K562 (cell line): ENCODE measurements around the gene SLC22A3. TPM values are rescaled to one million over a fixed set of nuclear protein-coding genes. Genes with fewer than 3 reads are reported as not detected.

ENCODE experiments used
- ATAC-seq: fragments of 200-7000 bp; cut with Tn5 transposase; 3 replicates; pipeline ENCODE4 v1.9.1; 2020; ENCODE audit warnings: moderate library complexity
- BruUV-seq: library from RNA; stranded (reverse); fragments of 400-500 nt; replicated peaks from 2 replicates; lab custom pipeline; 2021; lab: Mats Ljungman, UMichigan
- CTCF ChIA-PET: fragments of 300-600 bp; formaldehyde crosslinking; extraction: SDS; loops from one replicate; lab custom pipeline; 2021; ENCODE audit warnings: low intra/inter-chr PET ratio; lab: Yijun Ruan, JAX
- POLR2A ChIA-PET: fragments of 300-600, 350-650 bp; sonication (Branson Sonifier 250); formaldehyde crosslinking; extraction: SDS; loops from one replicate; lab custom pipeline; 2021; ENCODE audit warnings: antibody characterized with exemption, inconsistent platforms; lab: Yijun Ruan, JAX
- DNase-seq, 4 experiments: peaks; one replicate each; pipeline versions ENCODE4 v3.0.0 to v3.0.0-alpha.2; 2011 to 2018; ENCODE audit warnings: low spot score in 3 of 4, mixed read lengths in 3 of 4; ENCODE audit errors: extremely low read depth in 1 of 4
- FAIRE-seq: peaks from 2 replicates; lab custom pipeline; 2011; peaks lifted over from hg19 to GRCh38; lab: Jason Lieb, UNC
- H2AFZ ChIP-seq: 2 replicates; pipeline ENCODE4 v1.6.0; 2011; ENCODE audit warnings: low read depth, low read length, control low read depth, inconsistent platforms
- H3K27ac ChIP-seq: fragments of 200-600 bp; 3 replicates; pipeline ENCODE4 v1.8.0; 2011; ENCODE audit warnings: low read depth, mild to moderate bottlenecking, control low read depth, inconsistent platforms, low read length, moderate library complexity, mixed read lengths; ENCODE audit errors: extremely low read depth
- H3K27me3 ChIP-seq, 2 experiments: fragments of 300-600 bp in 1 of 2; 2 replicates in 1 of 2; 3 replicates in 1 of 2; pipeline versions ENCODE4 v1.6.0 to v1.8.0; 2011; ENCODE audit warnings: inconsistent platforms in 2 of 2, low read length in 2 of 2, mild to moderate bottlenecking in 1 of 2, mixed read lengths in 1 of 2, moderate library complexity in 1 of 2; ENCODE audit not compliant: control insufficient read depth in 2 of 2, insufficient read depth in 2 of 2
- H3K36me3 ChIP-seq: fragments of 300-600 bp; 3 replicates; pipeline ENCODE4 v1.8.0; 2011; ENCODE audit warnings: mild to moderate bottlenecking, low read length, inconsistent platforms; ENCODE audit not compliant: control insufficient read depth, insufficient read depth
- H3K4me1 ChIP-seq, 2 experiments: fragments of 200-600 bp in 1 of 2; replicated peaks in 1 of 2; 2 replicates in 1 of 2; 3 replicates in 1 of 2; pipeline versions ENCODE4 v1.5.1 to v1.8.0; 2011; ENCODE audit warnings: inconsistent platforms in 2 of 2, low read length in 2 of 2, mild to moderate bottlenecking in 1 of 2, mixed read lengths in 1 of 2, moderate library complexity in 1 of 2; ENCODE audit not compliant: control insufficient read depth in 2 of 2, insufficient read depth in 2 of 2
- H3K4me2 ChIP-seq: 2 replicates; pipeline ENCODE4 v1.6.1; 2011; ENCODE audit warnings: low read length, control low read depth, inconsistent platforms, mixed read lengths; ENCODE audit not compliant: insufficient read depth
- H3K4me3 ChIP-seq: fragments of 200-600 bp; sonication (generic), shearing (Covaris generic); 2 replicates; pipeline ENCODE4 v1.5.1; 2016; ENCODE audit warnings: control low read depth, inconsistent platforms
- H3K79me2 ChIP-seq: fragments of 200-600 bp; 3 replicates; pipeline ENCODE4 v1.8.0; 2011; ENCODE audit warnings: low read length, inconsistent platforms; ENCODE audit not compliant: control insufficient read depth, insufficient read depth
- H3K9ac ChIP-seq, 2 experiments: 2 replicates each; pipeline versions ENCODE4 v1.6.0 to v1.6.1; 2011; ENCODE audit warnings: low read depth in 2 of 2, low read length in 2 of 2, control low read depth in 1 of 2, inconsistent platforms in 1 of 2, mild to moderate bottlenecking in 1 of 2, mixed read lengths in 1 of 2; ENCODE audit not compliant: insufficient read depth in 1 of 2
- H3K9me1 ChIP-seq: one replicate; pipeline ENCODE4 v1.6.0; 2011; ENCODE audit warnings: inconsistent platforms, mild to moderate bottlenecking, low read length, moderate library complexity; ENCODE audit not compliant: control insufficient read depth, insufficient read depth
- H3K9me3 ChIP-seq: replicated peaks from 2 replicates; pipeline ENCODE4 v1.5.1; 2011; ENCODE audit warnings: low read depth, low read length, inconsistent platforms; ENCODE audit not compliant: control insufficient read depth, insufficient read depth
- H4K20me1 ChIP-seq: replicated peaks from 2 replicates; pipeline ENCODE4 v1.6.1; 2011; ENCODE audit warnings: low read length, inconsistent platforms, mixed read lengths; ENCODE audit not compliant: control insufficient read depth, insufficient read depth
- JUND ChIP-seq, 2 experiments: IDR thresholded peaks; 2 replicates in 1 of 2; 3 replicates in 1 of 2; pipeline ENCODE4 v1.6.1; 2011; ENCODE audit warnings: borderline replicate concordance in 2 of 2, low read depth in 2 of 2, low read length in 2 of 2, improper control_type of control experiment in 1 of 2, missing biosample characterization in 1 of 2, missing genetic modification characterization in 1 of 2, missing genetic modification reagents in 1 of 2
- WGBS: fragments of 100-300 bp; shearing (Covaris generic); methylation state at CpG from one replicate; pipeline ENCODE4 v1.1.6; 2016; ENCODE audit warnings: low coverage, mixed read lengths; ENCODE audit not compliant: insufficient coverage; ENCODE audit errors: missing lambda C conversion rate; 5-methylcytosine and 5-hydroxymethylcytosine counted together
- in situ Hi-C: fragments of 300-500 bp; cut with MboI; formaldehyde crosslinking; loops from 4 replicates; pipeline ENCODE4 v1.15.0; 2018; ENCODE audit warnings: inconsistent platforms, mixed read lengths
- intact Hi-C: fragments of 100-400 bp; cut with micrococcal nuclease; formaldehyde crosslinking; loops from 2 replicates; pipeline ENCODE4 v1.14.2; 2022
- polyA plus RNA-seq, 8 experiments: library from polyadenylated mRNA; depleted of rRNA in 4 of 8; stranded (reverse) in 5 of 8; unstranded in 3 of 8; fragments of >200 nt; fragmentation: Nextera tagmentation in 2 of 8; fragmentation: Illumina TruSeq in 1 of 8; extraction: Ambion mirVana in 2 of 8; extraction: Trizol in 1 of 8; gene quantifications; 2 replicates each; pipeline versions ENCODE4 v1.2.1 to v1.2.3, GENCODE V29; 2011 to 2014; ENCODE audit warnings: inconsistent platforms in 1 of 8, missing spikeins in 1 of 8
- total RNA-seq, 7 experiments: library from RNA; depleted of rRNA in 6 of 7; stranded (reverse); fragments of >200 nt in 6 of 7; fragmentation: Illumina TruSeq in 2 of 7; extraction: Trizol in 2 of 7; gene quantifications; 2 replicates each; pipeline versions ENCODE4 v1.2.1 to v1.2.3, GENCODE V29; 2011 to 2021; ENCODE audit warnings: low replicate concordance in 1 of 7
- TF ChIP-seq, protein P1 (sequence below): sonication (generic); formaldehyde crosslinking; IDR thresholded peaks from 2 replicates; pipeline ENCODE4 v1.8.0; 2022; ENCODE audit warnings: mild to moderate bottlenecking, missing genetic modification reagents
- TF ChIP-seq, protein P2 (sequence below), 2 experiments: IDR thresholded peaks; 2 replicates each; pipeline ENCODE4 v1.6.1; 2012; ENCODE audit warnings: improper control_type of control experiment in 2 of 2, low read depth in 2 of 2, low read length in 2 of 2, borderline replicate concordance in 1 of 2
- TF ChIP-seq, protein P3 (sequence below): IDR thresholded peaks from 2 replicates; pipeline ENCODE4 v1.6.1; 2012; ENCODE audit warnings: low read depth, low read length, improper control_type of control experiment, borderline replicate concordance

SLC22A3 gene
- total and polyA plus RNA-seq, 9 of the 15 experiments (the other 6 are each of a cell fraction or from before 2014, with no cell fraction given) = not detected

DNA sequence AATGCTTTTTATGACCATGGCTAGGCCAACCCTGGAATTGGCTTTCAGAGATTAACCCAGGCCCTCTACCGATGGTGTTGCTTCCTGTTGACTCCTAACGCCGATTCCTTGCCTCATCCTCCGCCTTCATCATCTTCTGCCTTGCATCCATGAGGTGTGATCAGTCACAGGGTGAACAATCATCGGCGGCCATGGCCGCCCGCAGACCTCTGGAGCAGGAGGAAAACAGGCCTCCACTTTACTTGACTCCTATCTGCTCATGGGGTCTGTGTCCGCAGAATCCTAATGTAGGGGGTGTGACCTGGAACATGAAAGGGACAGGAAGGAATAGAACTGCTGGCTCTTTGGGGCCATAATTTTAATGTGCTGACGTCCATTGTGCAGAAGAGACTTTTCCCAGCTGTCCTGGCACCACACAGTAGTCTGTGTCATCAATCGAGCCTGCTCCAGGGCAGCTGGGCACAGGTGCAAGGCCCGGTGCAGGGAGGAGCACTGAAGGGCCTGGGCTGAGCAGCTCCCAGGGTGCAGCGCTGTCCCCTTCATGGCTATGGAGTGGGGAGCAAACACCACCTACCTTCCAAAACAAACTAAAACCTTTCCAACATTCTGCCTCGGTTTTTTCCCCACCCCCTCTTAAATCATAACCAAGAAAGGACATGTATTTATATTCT lies 8.0 kb downstream of the SLC22A3 start (continued):
- no peak for TF ChIP-seq JUND (IDR thresholded peaks at IDR 0.05; ENCODE audit: borderline replicate concordance, low read depth, low read length)
- no peak for TF ChIP-seq JUND (tag; IDR thresholded peaks at IDR 0.05; ENCODE audit: borderline replicate concordance, low read depth, low read length)
- TF ChIP-seq, all 486 proteins: peak for 0

DNA sequence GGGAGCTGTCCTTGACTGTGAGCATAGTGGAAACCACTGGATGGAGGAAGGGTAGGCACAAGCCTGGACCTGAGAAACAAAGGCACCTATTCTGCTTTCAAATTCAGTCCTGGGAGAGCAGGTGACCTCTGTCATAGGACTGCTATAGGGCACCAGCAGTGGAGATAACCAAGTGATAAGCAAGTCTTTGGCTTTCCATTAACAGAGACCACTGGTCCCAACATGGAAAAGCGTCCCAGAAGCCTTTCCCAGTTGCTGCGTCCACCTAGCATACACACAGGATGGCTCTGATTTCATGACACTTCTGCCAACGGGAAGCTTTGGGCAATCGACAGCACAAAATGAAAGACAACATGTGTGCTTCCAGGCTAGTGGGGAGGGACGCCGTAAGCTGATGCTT lies 8.9 kb downstream of the SLC22A3 start:
- WGBS = 0% methylated on average over 6 of the region's 6 CpGs
- ATAC-seq (no peak), DNase-seq (no peak), FAIRE-seq (no peak)
- intact Hi-C loops (no loop called here), in situ Hi-C loops (no loop called here)
- no peaks in the 10 kb centered on the region for H3K79me2 ChIP-seq
- no peaks in the 10 kb centered on the region for H3K36me3 ChIP-seq
- H3K9ac ChIP-seq = no peak overlapping the region
- ChIA-PET CTCF (no interaction called here), POLR2A (interaction anchor here (0.6 kb wide), 1 partner anchor 569 kb away, joined by 3 read pairs; no protein-coding TSS in a partner anchor)
- no peaks in the 10 kb centered on the region for H3K9me3 ChIP-seq
- no TSS peak for BruUV-seq
- H3K4me2 ChIP-seq = no peak overlapping the region
- H2AFZ ChIP-seq = no peak overlapping the region
- no peaks in the 10 kb centered on the region for H3K9me1 ChIP-seq
- no peak overlapping the region for H3K27ac ChIP-seq
- H3K4me3 ChIP-seq = no peak overlapping the region
- peaks cover 6% of the 10 kb centered on the region; the same call in 1 of the 2 replicates for H4K20me1 ChIP-seq
- H3K27me3 ChIP-seq = peaks cover 5 to 36% of the 10 kb centered on the region in 2 experiments; a peak in 4 of 5 replicates
- H3K4me1 ChIP-seq = no peaks in the 10 kb centered on the region
- TF ChIP-seq, protein P1, sequence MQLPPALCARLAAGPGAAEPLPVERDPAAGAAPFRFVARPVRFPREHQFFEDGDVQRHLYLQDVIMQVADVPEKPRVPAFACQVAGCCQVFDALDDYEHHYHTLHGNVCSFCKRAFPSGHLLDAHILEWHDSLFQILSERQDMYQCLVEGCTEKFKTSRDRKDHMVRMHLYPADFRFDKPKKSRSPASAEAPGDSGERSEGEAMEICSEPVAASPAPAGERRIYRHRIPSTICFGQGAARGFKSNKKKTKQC (CRISPR knock-in tag) = no peak
- TF ChIP-seq, protein P2, sequence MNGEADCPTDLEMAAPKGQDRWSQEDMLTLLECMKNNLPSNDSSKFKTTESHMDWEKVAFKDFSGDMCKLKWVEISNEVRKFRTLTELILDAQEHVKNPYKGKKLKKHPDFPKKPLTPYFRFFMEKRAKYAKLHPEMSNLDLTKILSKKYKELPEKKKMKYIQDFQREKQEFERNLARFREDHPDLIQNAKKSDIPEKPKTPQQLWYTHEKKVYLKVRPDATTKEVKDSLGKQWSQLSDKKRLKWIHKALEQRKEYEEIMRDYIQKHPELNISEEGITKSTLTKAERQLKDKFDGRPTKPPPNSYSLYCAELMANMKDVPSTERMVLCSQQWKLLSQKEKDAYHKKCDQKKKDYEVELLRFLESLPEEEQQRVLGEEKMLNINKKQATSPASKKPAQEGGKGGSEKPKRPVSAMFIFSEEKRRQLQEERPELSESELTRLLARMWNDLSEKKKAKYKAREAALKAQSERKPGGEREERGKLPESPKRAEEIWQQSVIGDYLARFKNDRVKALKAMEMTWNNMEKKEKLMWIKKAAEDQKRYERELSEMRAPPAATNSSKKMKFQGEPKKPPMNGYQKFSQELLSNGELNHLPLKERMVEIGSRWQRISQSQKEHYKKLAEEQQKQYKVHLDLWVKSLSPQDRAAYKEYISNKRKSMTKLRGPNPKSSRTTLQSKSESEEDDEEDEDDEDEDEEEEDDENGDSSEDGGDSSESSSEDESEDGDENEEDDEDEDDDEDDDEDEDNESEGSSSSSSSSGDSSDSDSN (IDR thresholded peaks at IDR 0.05; ENCODE audit: borderline replicate concordance in 1 of 2, low read depth in 2 of 2, low read length in 2 of 2) = no peak
- TF ChIP-seq, protein P3, sequence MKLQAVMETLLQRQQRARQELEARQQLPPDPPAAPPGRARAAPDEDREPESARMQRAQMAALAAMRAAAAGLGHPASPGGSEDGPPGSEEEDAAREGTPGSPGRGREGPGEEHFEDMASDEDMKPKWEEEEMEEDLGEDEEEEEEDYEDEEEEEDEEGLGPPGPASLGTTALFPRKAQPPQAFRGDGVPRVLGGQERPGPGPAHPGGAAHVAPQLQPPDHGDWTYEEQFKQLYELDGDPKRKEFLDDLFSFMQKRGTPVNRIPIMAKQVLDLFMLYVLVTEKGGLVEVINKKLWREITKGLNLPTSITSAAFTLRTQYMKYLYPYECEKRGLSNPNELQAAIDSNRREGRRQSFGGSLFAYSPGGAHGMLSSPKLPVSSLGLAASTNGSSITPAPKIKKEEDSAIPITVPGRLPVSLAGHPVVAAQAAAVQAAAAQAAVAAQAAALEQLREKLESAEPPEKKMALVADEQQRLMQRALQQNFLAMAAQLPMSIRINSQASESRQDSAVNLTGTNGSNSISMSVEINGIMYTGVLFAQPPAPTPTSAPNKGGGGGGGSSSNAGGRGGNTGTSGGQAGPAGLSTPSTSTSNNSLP = no peak
